ENCODE results near the gene COQ6. TPM values are rescaled to one million over a fixed set of nuclear protein-coding genes. Genes with fewer than 3 reads are reported as not detected.
"Not testable (repeated sequence)": the region's sequence is repeated elsewhere in the genome, so short reads cannot be mapped to it uniquely, and the experiment has no call there.

COQ6 gene
- total RNA-seq, 3 donors from 2014 or later = 37.9 to 64.8 (median 46.9) TPM

DNA sequence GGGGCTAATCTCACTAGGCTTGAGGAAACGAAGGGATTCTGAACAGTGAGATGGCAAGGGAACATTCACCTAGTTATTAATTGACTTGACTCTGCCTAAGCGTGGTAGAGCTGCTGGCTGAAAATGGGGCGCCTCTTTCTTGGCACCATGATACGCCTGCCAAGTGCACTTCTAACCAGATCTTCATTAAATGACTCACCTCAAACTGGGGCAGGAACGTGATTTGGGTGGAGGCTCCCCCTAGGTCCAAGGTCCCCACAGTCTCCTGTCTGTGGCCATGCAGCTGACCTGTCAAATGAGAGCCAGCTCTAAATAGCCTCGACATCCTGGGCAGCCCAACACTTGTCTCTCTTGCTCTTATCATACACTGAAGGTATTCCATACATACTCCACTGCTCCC is 26.0 kb downstream of the COQ6 start:
- DNase-seq (ENCODE audit: low spot score in 2 of 2) = no peak
- no peaks in the 10 kb centered on the region for H3K27me3 ChIP-seq
- H3K9me3 ChIP-seq = no peaks in the 10 kb centered on the region
- H3K27ac ChIP-seq = no peak overlapping the region
- no peak for TF ChIP-seq POLR2A (IDR thresholded peaks at IDR 0.05)
- no peak for TF ChIP-seq POLR2AphosphoS5 (IDR thresholded peaks at IDR 0.05)
- TF ChIP-seq, protein P1, sequence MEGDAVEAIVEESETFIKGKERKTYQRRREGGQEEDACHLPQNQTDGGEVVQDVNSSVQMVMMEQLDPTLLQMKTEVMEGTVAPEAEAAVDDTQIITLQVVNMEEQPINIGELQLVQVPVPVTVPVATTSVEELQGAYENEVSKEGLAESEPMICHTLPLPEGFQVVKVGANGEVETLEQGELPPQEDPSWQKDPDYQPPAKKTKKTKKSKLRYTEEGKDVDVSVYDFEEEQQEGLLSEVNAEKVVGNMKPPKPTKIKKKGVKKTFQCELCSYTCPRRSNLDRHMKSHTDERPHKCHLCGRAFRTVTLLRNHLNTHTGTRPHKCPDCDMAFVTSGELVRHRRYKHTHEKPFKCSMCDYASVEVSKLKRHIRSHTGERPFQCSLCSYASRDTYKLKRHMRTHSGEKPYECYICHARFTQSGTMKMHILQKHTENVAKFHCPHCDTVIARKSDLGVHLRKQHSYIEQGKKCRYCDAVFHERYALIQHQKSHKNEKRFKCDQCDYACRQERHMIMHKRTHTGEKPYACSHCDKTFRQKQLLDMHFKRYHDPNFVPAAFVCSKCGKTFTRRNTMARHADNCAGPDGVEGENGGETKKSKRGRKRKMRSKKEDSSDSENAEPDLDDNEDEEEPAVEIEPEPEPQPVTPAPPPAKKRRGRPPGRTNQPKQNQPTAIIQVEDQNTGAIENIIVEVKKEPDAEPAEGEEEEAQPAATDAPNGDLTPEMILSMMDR (IDR thresholded peaks at IDR 0.05) = no peak
- H3K36me3 ChIP-seq = no peaks in the 10 kb centered on the region
- no peaks in the 10 kb centered on the region for H3K4me1 ChIP-seq
- intact Hi-C loops (cut with DNase I; ENCODE audit: low total_unique reads) = no loop called here
- no peak overlapping the region for H3K4me3 ChIP-seq

- Histone ChIP-seq H3K27me3 (no peaks in the 10 kb centered on the region), H3K36me3 (no peaks in the 10 kb centered on the region), H3K4me1 (no peaks in the 10 kb centered on the region), H3K4me3 (no peak overlapping the region), H3K9me3 (no peaks in the 10 kb centered on the region), H3K27ac (peak overlapping the region; percentile 7 to 35)
- intact Hi-C loops (cut with DNase I; ENCODE audit: low total_unique reads) = no loop called here
- no peak for DNase-seq (ENCODE audit: low spot score in 2 of 2)
- TF ChIP-seq POLR2A (IDR thresholded peaks at IDR 0.05) (no peak), POLR2AphosphoS5 (IDR thresholded peaks at IDR 0.05) (no peak)
- TF ChIP-seq, protein P1 (IDR thresholded peaks at IDR 0.05) = no peak
Measured at GRCh38 chr14:73977896-73978295, 27.8 kb downstream of the COQ6 start.

DNA sequence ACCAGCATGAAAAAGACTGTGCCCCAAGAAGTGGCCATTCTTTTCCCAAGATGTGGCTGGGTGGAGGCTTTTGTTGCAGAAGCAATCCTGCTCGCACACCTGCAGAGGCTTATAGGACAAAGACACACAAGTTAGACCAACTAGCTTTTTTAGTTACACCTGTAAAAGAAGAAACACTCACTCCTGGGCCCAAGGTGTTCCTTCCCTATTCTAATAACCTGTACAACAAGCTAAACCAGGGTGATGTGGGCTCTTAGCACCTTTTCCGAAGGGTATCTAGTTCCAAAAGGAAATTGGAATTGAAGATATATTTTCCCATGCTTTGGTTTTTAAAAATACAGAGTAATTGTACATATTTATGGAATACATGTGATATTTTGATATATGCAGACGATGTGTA is 38.0 kb downstream of the COQ6 start:
- Histone ChIP-seq H3K4me1 (no peaks in the 10 kb centered on the region), H3K4me3 (no peak overlapping the region), H3K9me3 (no peaks in the 10 kb centered on the region), H3K27me3 (no peaks in the 10 kb centered on the region), H3K36me3 (no peaks in the 10 kb centered on the region), H3K27ac (no peak overlapping the region)
- no peak for DNase-seq (ENCODE audit: low spot score in 2 of 2)
- intact Hi-C loops (cut with DNase I; ENCODE audit: low total_unique reads) = no loop called here
- TF ChIP-seq POLR2AphosphoS5 (IDR thresholded peaks at IDR 0.05) (no peak), POLR2A (IDR thresholded peaks at IDR 0.05) (no peak)
- TF ChIP-seq, protein P1 (IDR thresholded peaks at IDR 0.05) = no peak

DNA sequence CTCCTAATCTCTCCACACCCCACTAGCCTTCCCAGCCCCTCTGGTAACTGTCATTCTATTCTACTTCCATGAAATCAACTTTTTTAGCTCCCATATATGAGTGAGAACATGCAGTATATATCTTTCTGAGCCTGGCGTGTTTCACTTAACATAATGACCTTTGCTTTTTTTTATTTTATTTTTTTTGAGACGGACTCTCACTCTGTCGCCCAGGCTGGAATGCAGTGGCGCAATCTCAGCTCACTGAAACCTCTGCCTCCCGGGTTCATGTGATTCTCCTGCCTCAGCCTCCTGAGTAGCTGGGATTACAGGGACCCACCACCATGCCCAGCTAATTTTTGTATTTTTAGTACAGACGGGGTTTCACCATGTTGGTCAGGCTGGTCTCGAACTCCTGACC is 38.6 kb downstream of the COQ6 start:
- intact Hi-C loops (cut with DNase I; ENCODE audit: low total_unique reads); DNase-seq (ENCODE audit: low spot score in 2 of 2); H3K4me1 ChIP-seq; H3K9me3 ChIP-seq; H3K27me3 ChIP-seq; H3K36me3 ChIP-seq; H3K27ac ChIP-seq; H3K4me3 ChIP-seq: not testable (repeated sequence)

DNA sequence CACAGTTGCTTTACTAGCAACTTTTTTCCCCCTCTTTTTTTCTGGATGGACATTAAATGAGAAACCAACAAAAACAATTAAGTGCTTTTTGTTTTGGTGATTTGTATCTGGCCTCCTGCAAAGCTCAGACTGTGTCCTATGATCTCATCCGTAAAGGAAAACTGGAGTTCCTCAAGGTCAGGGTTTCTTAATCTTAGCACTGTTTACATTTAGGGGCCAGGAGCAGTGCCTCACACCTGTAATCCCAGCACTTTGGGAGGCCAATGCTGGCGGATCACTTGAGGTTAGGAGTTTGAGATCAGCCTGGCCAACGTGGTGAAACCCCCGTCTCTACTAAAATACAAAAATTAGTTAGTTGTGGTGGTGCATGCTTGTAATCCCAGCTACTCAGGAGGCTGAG is 41.0 kb downstream of the COQ6 start:
- H3K4me1 ChIP-seq = no peaks in the 10 kb centered on the region
- H3K27ac ChIP-seq = no peak overlapping the region
- no peak for DNase-seq (ENCODE audit: low spot score in 2 of 2)
- no peak for TF ChIP-seq POLR2AphosphoS5 (IDR thresholded peaks at IDR 0.05)
- TF ChIP-seq, protein P1 (IDR thresholded peaks at IDR 0.05) = no peak
- TF ChIP-seq POLR2A (IDR thresholded peaks at IDR 0.05) = no peak
- intact Hi-C loops (cut with DNase I; ENCODE audit: low total_unique reads) = no loop called here
- H3K27me3 ChIP-seq = no peaks in the 10 kb centered on the region
- H3K4me3 ChIP-seq = no peak overlapping the region
- H3K9me3 ChIP-seq = no peaks in the 10 kb centered on the region
- no peaks in the 10 kb centered on the region for H3K36me3 ChIP-seq

DNA sequence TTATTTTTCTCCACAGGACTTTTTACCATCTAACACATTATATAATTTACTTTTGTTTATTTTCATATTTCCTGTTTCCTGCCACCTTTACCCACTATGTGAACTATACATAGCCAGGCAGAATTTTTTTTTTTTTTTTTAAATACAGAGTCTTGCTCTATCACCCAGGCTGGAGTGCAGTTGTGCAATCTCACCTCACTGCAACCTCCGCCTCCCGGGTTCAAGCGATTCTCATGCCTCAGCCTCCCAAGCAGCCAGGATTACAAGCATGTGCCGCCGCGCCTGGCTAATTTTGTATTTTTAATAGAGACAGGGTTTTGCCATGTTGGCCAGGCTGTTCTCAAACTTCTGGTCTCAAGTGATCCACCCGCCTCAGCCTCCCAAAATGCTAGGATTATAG is 44.8 kb downstream of the COQ6 start:
- H3K4me3 ChIP-seq; H3K27ac ChIP-seq; H3K4me1 ChIP-seq; intact Hi-C loops (cut with DNase I; ENCODE audit: low total_unique reads); H3K27me3 ChIP-seq; H3K36me3 ChIP-seq; H3K9me3 ChIP-seq; DNase-seq (ENCODE audit: low spot score in 2 of 2): not testable (repeated sequence)
